Superior temporal gyrus (tissue), 1 donor: ENCODE measurements around the gene THOC5.
"Not testable (repeated sequence)": the region's sequence is repeated elsewhere in the genome, so short reads cannot be mapped to it uniquely, and the experiment has no call there.

Experiments used
- DNase-seq: peaks from one replicate; pipeline ENCODE4 v3.0.0-alpha.2; 2016; ENCODE audit errors: extremely low spot score

Gene THOC5

DNA sequence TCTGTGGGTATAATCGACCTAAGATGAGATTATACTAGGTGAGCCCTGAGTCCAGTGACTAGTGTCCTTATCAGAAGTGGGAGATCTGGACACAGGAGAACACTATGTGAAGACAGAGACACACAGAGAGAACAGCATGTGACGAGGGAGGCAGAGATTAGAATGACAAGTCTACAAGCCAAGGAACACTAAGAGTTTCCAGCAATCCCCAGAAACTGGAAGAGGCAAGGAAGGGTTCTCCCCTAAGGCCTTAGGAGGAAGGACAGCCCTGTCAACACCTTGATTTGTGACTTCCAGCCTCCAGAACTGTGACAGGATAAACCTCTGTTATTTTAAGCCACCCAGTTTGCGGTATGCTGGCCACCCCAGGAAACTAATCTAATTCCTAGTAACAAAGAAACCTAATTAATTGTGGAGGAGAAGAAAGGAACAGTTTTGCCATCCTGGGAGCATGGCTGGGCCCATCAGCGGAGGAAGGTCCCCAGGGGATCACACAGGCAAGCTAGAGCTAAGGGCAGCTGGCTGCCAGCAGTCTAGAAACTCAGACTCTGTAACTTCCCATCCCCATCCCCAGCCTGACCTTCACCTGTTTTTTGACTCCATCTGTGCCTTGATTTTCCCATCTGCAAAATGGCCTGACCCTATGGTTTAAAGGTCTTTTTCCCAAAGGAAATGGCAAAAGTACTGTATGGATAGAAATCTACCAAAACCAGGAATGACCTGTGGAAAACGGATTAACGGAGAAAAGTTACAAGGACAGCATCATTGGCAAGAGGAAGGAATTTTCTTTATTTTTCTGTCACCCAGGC lies 10.3 kb upstream of the THOC5 start:
- DNase-seq: no peak

DNA sequence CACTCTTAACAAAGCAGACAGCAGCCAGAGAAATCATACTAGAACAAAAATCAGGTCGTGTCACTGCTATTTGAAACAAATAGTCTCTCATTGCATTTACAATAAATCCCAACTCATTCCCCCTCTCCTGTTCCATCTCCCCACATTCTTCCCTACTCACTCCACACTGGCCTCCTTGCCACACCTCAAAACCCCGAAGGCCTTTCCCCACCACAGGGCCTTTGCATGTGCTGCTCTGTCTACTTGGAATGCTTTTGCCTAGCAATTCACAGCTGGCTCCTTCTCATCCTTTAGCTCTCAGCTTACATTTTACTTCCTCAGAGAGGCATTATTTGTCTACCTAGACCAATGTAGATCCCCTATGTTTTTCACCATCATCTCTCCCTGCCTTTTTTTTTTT lies 6.3 kb upstream of the THOC5 start:
- no peak for DNase-seq

DNA sequence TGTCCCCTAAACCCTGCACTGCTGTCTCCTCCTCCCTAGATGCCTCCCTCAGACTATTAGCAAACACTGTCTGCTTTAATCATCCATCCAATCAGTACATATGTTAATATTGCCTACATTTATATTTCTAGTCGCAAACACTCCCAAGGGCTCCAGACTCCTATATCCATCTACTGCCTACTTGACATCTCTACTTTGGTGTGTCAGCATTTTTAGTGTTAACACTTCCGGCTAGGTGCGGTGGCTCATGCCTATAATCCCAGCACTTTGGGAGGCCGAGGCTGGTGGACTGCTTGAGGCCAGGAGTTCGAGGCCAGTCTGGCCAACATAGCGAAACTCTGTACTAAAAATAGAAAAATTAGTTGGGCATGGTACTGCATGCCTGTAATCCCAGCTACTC lies 5.5 kb upstream of the THOC5 start:
- no peak for DNase-seq

DNA sequence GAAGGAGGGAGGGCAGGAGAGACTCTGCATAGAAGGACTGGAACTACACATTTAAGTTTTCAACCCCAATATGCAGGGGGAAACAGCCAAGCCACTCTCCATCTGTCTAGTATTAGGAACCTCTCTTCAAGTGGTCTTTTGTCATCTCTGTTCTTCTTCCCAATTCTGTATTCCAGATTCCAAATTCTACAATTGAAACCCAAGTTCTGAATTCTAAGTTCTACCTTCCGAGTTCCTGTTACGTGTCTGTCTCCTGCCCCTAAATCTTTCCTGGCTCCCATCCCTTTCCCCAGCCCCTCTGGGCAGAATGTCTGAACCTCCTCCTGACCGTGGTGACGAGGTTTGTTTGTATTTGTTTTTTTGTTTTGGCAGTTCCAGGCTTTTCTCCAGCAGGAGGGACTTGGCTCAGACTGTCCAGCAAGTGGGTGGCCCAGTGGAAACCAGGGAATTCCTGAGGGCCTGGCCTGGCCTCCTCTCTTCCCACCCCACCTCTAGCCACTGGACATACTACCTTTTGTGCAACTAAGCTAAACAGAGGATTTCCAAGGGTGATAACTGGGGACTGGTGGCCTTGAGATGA lies 1.6 kb upstream of the THOC5 start:
- DNase-seq: no peak

DNA sequence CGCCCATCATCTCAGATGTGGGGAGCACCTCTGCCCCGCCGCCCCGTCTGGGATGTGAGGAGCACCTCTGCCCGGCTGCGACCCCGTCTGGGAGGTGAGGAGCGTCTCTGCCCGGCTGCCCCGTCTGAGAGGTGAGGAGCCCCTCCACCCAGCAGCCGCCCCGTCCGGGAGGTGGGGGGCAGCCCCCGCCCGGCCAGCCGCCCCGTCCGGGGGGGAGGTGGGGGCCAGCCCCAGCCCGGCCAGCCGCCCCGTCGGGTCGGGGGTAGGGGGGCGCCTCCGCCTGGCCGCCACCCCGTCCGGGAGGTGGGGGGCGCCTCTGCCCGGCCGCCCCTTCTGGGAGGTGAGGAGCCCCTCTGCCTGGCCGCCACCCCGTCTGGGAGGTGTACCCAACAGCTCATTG lies 1.2 kb downstream of the THOC5 start:
- DNase-seq: not testable (repeated sequence)

DNA sequence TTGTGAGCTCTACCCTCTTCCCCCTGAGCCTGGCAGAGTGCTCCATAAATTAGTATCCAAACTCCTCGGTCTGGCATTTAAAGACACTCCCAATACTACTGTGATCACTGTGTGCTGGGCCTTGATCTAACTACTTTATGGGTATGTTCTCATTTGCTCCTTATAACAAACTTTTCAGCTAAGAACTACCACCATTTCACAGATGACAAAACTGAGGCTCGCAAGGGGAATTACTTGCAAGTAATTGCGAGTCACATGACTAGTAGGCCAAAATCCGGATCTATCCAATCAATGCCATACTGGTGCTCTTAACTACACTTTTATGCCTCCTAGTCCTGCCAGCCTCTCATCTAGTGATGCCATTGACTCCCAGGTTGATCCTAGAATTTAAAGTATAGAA lies 3.6 kb downstream of the THOC5 start:
- DNase-seq: no peak

DNA sequence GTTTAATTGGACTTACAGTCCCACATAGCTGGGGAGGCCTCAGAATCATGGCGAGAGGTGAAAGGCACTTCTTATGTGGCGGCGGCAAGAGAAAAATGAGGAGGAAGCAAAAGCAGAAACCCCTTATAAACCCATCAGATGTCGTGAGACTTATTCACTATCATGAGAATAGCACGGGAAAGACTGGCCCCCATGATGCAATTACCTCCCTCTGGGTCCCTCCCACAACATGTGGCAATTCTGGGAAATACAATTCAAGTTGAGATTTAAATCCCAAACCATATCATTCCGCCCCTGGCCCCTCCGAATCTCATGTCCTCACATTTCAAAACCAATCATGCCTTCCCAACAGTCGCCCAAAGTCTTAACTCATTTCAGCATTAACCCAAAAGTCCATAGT lies 8.5 kb downstream of the THOC5 start:
- not testable (repeated sequence) for DNase-seq

DNA sequence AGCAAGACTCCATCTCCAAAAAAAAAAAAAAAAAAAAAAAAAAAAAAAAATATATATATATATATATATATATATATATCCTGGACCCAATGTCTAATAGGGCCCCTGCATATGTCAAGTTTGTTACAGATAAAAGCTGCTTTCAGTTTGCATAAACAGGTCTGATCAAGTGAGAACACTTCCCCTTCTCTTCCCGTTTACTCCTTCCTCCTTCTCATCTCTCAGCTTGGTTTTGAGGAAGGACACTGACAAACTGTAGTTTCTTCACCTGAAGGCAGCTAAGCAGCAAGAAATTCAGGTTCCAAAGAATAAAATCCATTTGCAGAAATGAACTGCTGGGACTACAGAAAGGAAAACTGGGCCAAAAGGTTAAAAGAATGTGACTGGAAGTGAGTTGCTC lies 11.7 kb downstream of the THOC5 start:
- no peak for DNase-seq

DNA sequence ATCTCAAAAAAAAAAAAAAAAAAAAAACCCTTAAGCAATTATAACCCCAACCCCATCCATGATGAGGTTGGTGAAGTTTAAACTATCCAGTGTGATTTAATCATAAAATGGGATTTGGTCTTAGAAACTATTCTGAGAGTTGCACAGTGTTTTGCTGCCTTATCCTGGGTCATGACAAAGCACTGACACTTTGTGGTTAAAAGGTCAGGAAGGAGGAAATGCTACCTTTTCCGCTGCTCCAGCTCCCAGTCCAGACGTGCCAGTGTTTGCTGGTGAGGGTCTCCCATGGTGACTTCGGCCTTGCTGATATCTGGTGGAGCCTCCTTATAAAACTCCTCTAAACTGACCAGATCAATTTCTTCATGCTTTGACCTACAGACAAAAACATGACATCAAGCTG lies 14.5 kb downstream of the THOC5 start:
- DNase-seq: no peak

DNA sequence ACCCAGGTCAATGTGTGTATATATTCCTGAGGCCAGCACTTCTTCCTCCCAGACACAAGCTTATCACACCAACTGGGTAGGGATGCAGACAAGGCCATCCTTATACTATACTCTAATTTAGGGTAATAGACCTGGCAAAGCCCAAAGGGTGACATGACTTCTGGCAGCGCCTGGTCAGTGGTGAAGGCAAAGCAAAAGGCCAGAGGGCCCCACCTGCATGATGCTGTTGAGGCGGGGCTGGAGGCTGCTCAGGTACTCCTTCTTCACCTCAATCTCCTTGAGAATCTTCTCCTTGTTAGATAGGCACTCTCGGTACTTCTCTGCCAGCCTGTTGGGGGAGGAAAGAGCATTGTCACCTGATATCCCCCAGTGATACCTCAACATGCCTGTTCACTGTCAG lies 17.1 kb downstream of the THOC5 start:
- DNase-seq: no peak

DNA sequence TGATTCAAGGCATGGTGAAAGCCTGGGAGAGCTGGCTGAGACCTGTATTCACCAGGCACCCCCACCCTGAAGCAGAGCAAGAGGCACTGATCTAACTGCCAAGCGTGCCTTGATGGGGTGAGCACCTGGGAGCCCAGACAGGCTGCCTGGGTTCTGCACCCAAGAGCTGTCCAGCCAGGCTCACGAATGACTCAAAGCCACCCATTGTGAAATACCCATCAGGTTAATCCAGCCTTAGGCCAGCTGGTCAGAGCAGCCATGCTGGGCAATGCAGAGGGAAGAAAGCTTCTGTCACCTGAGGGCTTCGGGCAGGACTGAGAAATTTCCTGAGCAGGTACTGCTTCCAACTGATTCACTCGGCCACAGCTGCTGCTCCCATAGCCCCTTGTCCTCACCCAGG lies 22.1 kb downstream of the THOC5 start:
- no peak for DNase-seq

DNA sequence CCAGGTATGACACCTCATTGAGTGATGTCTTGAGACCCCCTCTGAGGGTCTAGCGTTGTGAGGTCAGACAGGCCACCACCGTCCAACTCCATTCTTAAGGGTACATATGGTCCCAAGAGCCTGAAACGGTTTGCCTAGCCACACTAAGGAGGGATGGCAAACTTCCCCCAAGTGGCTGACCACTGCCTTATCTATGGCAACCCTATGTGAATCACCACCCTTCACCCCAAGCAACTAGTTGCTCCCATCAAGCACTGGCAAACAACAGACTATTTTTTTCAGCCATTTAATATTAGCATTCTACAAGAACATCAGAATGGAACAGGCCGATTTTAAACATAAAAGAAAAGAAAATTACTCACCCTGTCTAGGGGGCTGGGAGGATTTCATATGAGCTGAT lies 22.8 kb downstream of the THOC5 start:
- no peak for DNase-seq

DNA sequence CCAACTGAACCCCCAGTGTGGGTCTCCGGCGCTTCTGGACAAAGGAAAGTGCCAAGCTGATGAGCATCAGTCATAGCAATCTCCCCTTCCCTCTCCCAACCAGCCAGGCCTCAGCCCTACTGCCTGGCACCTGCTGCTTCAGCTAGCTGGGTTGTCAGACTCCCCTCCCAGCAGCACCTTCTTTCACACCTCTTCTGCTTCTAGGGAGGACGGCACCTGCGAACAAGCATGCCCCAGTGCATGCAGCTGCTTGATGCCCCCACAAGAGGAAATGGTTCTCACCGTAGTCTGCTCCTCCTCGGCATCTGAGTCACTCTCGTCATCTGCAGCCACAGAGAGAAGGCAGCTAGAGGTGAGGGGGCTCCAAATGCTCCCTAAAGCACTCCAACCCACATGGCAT lies 25.4 kb downstream of the THOC5 start:
- DNase-seq: no peak

DNA sequence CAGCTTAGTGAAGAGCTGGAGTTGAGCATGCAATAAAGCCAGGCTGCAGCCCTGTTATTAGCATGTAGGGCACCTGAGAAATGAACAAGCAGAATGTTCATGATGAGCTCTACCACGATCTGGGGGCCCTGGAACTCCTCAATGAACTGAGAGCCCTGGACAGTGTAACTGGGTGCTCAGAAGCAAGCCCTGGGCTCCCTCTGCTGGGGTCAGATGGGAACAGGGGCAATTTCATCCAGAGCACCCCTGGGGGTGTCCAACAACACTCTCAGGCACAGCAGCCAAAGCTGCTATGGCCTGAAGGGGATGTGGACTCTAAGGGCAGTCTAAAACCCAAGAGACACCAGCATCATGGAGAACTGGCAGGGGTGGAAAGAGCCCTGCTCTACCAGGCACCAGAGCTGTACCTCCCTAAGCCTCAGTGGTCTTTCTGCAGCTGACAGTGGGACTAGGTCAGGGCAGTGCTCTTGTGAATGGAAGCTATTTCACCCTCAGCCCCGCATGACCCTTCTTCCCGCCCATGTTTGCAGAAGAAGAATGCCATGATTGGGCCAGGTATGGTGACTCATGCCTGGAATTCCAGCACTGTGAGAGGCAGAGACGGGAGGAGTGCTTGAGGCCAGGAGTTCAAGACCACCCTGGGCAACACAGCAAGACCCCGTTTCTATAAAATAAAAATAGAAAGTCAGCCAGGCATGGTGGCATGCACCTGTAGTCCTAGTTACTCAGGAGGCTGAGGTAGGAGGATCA lies 28.9 kb downstream of the THOC5 start:
- no peak for DNase-seq

DNA sequence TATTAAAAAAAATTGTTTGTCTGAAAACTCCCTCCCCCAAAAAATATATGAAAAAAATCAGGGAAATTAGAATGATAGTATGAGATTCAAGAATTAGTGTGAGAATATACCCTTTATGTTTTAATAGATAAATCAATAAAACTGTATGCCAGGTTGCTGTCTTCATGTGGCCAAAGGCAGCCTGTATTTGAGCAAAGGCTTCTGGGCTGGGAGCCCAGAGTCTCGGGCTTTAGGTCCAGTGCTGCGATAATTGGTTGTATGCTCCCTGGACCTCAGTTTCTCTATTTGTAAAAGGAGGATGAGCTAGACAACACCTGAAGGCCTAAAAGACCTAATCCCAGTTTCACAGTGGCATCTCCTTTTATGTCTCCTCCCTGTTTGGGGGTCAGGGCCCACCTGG lies 29.8 kb downstream of the THOC5 start:
- no peak for DNase-seq

DNA sequence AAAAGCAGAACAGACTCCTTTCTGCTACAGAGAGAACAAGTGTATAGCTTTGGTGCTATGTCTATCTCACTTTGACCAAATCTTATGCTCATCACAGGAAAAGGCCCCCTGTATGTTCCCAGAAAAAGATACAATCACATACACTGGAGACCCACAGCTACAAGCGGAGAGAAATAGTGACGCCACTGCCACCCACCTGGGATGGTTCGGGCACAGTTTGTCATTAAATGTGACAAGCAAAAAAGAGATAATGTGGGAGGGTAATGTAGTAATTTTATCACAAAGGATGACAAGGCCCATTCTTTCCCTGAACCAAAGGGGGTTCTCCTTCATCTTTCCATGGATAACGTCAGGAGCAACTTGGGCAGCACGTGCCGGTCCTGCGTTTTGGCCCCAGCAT lies 32.0 kb downstream of the THOC5 start:
- no peak for DNase-seq

DNA sequence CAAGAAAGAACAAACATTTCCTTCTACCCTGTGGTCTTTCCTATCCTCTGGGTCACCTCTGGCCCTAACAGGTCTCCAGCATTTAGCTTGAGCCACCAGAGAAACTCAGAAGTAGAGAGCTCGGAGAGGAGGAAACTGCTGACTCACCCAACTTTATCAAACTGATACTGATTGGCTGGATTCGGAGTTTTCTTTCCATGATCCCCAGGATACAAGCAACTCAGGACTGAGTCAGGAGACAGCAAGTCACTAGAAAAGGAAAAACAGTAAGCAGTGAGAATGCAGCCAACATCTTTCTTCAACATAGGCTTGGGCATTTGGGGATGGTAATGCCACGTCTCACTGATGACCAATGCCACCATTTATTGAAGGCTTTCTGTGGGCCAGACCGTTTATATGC lies 32.7 kb downstream of the THOC5 start:
- DNase-seq: no peak

DNA sequence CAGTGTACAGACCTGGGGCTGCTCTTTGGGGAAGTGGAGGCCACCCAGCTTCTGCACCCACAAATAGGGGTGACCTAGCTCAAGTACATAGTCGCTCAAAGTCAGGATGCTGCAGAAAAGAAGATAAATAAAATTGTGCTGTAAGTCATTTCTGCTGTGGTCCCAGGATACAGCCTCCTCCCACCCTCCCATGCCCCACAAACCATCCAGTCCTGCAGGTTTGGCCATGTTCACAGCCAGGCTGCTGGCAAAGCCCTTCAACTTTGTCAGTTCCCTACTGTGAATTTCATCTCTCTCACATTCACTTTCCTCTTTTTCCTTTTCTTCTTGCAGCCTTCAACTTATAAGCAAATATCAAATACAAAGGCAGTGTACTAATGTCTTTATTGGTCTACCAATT lies 33.6 kb downstream of the THOC5 start:
- no peak for DNase-seq

DNA sequence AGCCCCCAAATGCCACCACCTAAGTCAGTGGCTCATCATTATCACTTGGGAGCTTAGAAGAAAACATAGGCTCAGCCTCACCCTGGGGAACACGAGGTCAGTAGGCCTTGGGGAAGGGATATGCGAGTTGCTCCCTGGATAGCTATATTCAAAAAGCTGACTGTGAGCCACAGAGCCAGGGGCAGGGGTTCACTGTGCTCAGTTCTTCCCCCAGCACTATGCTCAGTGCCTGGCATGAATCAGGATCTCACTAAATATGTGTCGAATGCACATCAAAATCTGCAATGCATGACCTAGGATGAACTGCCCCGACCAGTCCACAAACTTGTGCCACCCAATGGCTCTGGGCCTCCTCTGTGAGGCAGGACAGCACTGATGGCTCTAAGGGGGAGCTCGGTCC lies 35.1 kb downstream of the THOC5 start:
- no peak for DNase-seq

DNA sequence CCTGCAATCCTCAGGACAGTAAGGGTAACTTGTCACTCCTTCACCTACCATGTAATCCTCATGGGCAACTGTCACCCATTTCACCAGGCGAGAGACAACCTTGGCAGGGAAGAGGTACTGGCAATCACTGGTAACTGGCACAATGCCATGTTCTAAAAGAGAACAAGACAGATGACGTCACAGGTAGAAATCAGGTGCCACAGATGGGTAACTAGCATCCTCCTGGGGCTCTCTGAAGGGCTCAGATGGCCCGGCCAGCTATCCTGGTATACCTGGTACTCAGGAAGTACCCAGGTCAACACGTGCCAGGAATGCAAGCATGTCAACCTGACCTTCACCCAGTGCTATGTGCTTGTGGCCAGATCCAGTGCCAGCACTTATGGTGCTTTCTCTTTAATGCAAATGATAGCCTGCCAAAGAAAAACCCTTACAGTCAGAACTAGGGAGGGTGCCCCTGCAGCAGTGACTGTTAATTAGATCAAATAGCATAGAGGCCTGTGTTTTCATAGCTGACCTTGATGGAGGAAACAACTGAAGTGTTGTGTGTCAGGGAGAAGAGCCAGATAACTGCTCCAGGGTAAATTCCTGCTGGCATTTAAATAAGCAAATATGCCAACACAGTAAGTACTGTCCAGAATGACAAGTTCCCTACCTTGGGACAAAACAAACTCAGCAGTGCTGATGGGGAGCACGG lies 36.2 kb downstream of the THOC5 start:
- DNase-seq: no peak

DNA sequence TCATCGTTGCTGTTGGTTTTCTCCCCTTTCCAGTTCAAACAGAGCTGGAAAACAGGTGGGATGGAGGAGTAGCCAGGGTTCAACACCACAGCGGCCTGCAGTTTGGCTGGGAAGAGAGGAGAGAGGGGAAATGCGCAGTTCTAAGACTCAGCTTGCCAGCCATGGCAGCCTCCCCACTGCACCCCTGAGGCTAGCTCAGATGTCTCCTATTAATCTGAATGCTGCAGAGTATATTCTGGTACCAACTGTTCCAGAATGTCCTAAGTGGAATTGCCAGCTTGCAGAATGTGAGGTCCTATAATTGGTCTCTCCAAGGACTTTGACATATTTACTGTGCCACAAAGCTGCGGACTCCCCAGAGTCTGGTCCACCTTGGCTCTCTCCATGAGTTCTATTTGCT lies 41.5 kb downstream of the THOC5 start:
- no peak for DNase-seq

DNA sequence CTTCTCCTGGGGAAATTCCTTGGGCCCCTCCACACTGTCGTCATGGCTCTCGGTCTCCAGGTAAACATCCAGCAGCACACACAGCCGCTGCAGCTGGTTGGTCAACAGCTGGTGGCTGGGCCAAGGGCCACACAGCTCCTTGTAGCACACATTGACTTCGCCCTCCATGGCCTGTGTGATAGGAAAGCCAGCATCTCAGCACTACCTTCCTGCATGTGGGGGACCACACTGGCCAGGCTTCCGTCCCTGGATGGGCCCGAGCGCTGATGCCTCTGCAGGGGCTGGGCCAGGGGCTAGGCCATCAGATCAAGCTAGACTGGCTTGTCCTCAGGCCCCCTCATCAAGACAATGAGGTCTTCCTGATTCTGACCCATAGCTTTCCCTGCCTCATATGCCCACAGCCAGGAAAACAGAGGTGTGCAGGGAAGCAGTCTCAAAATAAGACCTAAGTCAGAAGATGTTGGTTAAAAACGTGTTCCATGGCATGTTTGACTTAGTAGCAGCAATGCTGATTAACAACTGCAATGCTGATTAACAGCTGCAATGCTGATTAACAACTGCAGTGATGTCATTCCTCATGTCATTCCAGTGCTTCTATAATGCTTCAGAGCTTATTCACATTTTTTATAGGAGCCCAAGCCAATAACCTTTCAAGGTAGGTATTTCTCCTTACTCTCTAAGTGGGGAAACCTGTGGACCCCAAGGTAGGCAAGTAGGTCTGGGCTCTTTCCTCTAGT lies 42.3 kb downstream of the THOC5 start:
- DNase-seq: no peak
